Fibroblast of skin of scalp (primary cell): Measurements from ENCODE around the gene ZSCAN30. TPM values are rescaled to one million over a fixed set of nuclear protein-coding genes. Genes with fewer than 3 reads are reported as not detected.

Experiments used
- DNase-seq: peaks from one replicate; pipeline ENCODE4 v3.0.0-alpha.2; 2013
- polyA plus RNA-seq, 2 experiments: library from polyadenylated mRNA; unstranded; fragments of 120-200 nt; gene quantifications; one replicate each; pipeline ENCODE4 v1.2.1, GENCODE V29; 2013; ENCODE audit not compliant: insufficient read length in 2 of 2

Gene ZSCAN30
- polyA plus RNA-seq (2013, experiment 1 of 2; ENCODE audit: insufficient read length) = 13.3 TPM
- polyA plus RNA-seq (2013, experiment 2 of 2; ENCODE audit: insufficient read length) = 13.9 TPM

- DNase-seq = peak; percentile 96
Measured at GRCh38 chr18:35290094-35290735, at the start of gene ZSCAN30. TSS of gene ZSCAN30 (minus strand) at chr18:35290229. CDS start at chr18:35264352, 25,877 bp downstream.

GRCh38 chr18:35337286-35337685 lies 47.3 kb upstream of the ZSCAN30 start:
- DNase-seq = no peak

GRCh38 chr18:35335866-35336265 lies 45.8 kb upstream of the ZSCAN30 start:
- DNase-seq = no peak

GRCh38 chr18:35334821-35335220 lies 44.8 kb upstream of the ZSCAN30 start:
- peak; percentile 47 for DNase-seq

- no peak for DNase-seq
Measured at GRCh38 chr18:35334212-35334611, 44.2 kb upstream of the ZSCAN30 start.

GRCh38 chr18:35331367-35332087 lies 41.5 kb upstream of the ZSCAN30 start:
- DNase-seq = no peak

GRCh38 chr18:35328868-35329267 lies 38.8 kb upstream of the ZSCAN30 start:
- DNase-seq = no peak

- DNase-seq = no peak
Measured at GRCh38 chr18:35326695-35327387, 36.8 kb upstream of the ZSCAN30 start.

- peak; percentile 63 for DNase-seq
Measured at GRCh38 chr18:35324926-35325655, 35.1 kb upstream of the ZSCAN30 start.

- DNase-seq = no peak
Measured at GRCh38 chr18:35322486-35323458, 32.7 kb upstream of the ZSCAN30 start.

- DNase-seq = peak; percentile 49
Measured at GRCh38 chr18:35311496-35311895, 21.5 kb upstream of the ZSCAN30 start.

GRCh38 chr18:35306588-35307250 lies 16.7 kb upstream of the ZSCAN30 start:
- no peak for DNase-seq

GRCh38 chr18:35303610-35304009 lies 13.6 kb upstream of the ZSCAN30 start:
- DNase-seq = no peak

- DNase-seq = no peak
Measured at GRCh38 chr18:35296060-35296459, 6.0 kb upstream of the ZSCAN30 start.

GRCh38 chr18:35291166-35291565 lies 1.1 kb upstream of the ZSCAN30 start:
- no peak for DNase-seq

GRCh38 chr18:35289727-35290093 lies 319 bp downstream of the ZSCAN30 start:
- DNase-seq = no peak

- peak; percentile 32 for DNase-seq
Measured at GRCh38 chr18:35289293-35289692, 736 bp downstream of the ZSCAN30 start.

GRCh38 chr18:35284841-35285240 lies 5.2 kb downstream of the ZSCAN30 start:
- DNase-seq = no peak

GRCh38 chr18:35283923-35284794 lies 5.9 kb downstream of the ZSCAN30 start:
- no peak for DNase-seq

- peak; percentile 79 for DNase-seq
Measured at GRCh38 chr18:35282353-35282752, 7.7 kb downstream of the ZSCAN30 start.
